ENCODE results near the gene PFKM.

PFKM gene

GRCh38 chr12:48169011-48169410 lies 49.8 kb downstream of the PFKM start:
- Mint-ChIP-seq H3K9me3 (no peaks in the 10 kb centered on the region), H3K27ac (ENCODE audit: low read depth) (no peak overlapping the region), H3K4me3 (no peak overlapping the region), H3K36me3 (ENCODE audit: insufficient read depth) (peaks cover 3% of the 10 kb centered on the region), H3K27me3 (peaks cover 16% of the 10 kb centered on the region), H3K4me1 (no peaks in the 10 kb centered on the region)
- no peak for DNase-seq (ENCODE audit: low spot score in 2 of 2)
- ATAC-seq (replicated peaks; ENCODE audit: extremely low read depth, poor library complexity, severe bottlenecking): no peak

- H3K9me3 Mint-ChIP-seq: no peaks in the 10 kb centered on the region
- DNase-seq (ENCODE audit: low spot score in 2 of 2) (no peak), ATAC-seq (replicated peaks; ENCODE audit: extremely low read depth, poor library complexity, severe bottlenecking) (no peak)
- no peak overlapping the region for H3K4me3 Mint-ChIP-seq
- H3K4me1 Mint-ChIP-seq: peaks cover 9% of the 10 kb centered on the region
- peaks cover 49% of the 10 kb centered on the region for H3K27me3 Mint-ChIP-seq
- H3K27ac Mint-ChIP-seq (ENCODE audit: low read depth): no peak overlapping the region
- no peaks in the 10 kb centered on the region for H3K36me3 Mint-ChIP-seq (ENCODE audit: insufficient read depth)
These were observed 56.7 kb downstream of the PFKM start for GRCh38 chr12:48175613-48176416.

- Mint-ChIP-seq H3K27ac (ENCODE audit: low read depth) (no peak overlapping the region), H3K4me1 (peaks cover 9% of the 10 kb centered on the region), H3K4me3 (no peak overlapping the region), H3K9me3 (no peaks in the 10 kb centered on the region), H3K36me3 (ENCODE audit: insufficient read depth) (no peaks in the 10 kb centered on the region), H3K27me3 (peaks cover 55% of the 10 kb centered on the region)
- DNase-seq (ENCODE audit: low spot score in 2 of 2) (no peak), ATAC-seq (replicated peaks; ENCODE audit: extremely low read depth, poor library complexity, severe bottlenecking) (no peak)
These were observed 57.2 kb downstream of the PFKM start for GRCh38 chr12:48176417-48176751.

GRCh38 chr12:48177982-48178381 lies 58.8 kb downstream of the PFKM start:
- Mint-ChIP-seq H3K4me3 (no peak overlapping the region), H3K36me3 (ENCODE audit: insufficient read depth) (no peaks in the 10 kb centered on the region), H3K27ac (ENCODE audit: low read depth) (no peak overlapping the region), H3K27me3 (peaks cover 56% of the 10 kb centered on the region), H3K4me1 (peaks cover 18% of the 10 kb centered on the region), H3K9me3 (no peaks in the 10 kb centered on the region)
- ATAC-seq (replicated peaks; ENCODE audit: extremely low read depth, poor library complexity, severe bottlenecking) (no peak), DNase-seq (ENCODE audit: low spot score in 2 of 2) (no peak)

- no peak for ATAC-seq (replicated peaks; ENCODE audit: extremely low read depth, poor library complexity, severe bottlenecking)
- H3K27me3 Mint-ChIP-seq: peaks cover 59% of the 10 kb centered on the region
- no peak for DNase-seq (ENCODE audit: low spot score in 2 of 2)
- no peaks in the 10 kb centered on the region for H3K9me3 Mint-ChIP-seq
- peaks cover 2% of the 10 kb centered on the region for H3K36me3 Mint-ChIP-seq (ENCODE audit: insufficient read depth)
- H3K4me1 Mint-ChIP-seq: peaks cover 24% of the 10 kb centered on the region
- H3K27ac Mint-ChIP-seq (ENCODE audit: low read depth): no peak overlapping the region
- no peak overlapping the region for H3K4me3 Mint-ChIP-seq
These were observed 60.3 kb downstream of the PFKM start for GRCh38 chr12:48179466-48179865.

- DNase-seq (ENCODE audit: low spot score in 2 of 2) (no peak), ATAC-seq (replicated peaks; ENCODE audit: extremely low read depth, poor library complexity, severe bottlenecking) (no peak)
- Mint-ChIP-seq H3K4me1 (peaks cover 24% of the 10 kb centered on the region), H3K27me3 (peaks cover 68% of the 10 kb centered on the region), H3K4me3 (no peak overlapping the region), H3K27ac (ENCODE audit: low read depth) (no peak overlapping the region), H3K36me3 (ENCODE audit: insufficient read depth) (peaks cover 2% of the 10 kb centered on the region), H3K9me3 (no peaks in the 10 kb centered on the region)
These were observed 61.3 kb downstream of the PFKM start for GRCh38 chr12:48180424-48180823.

GRCh38 chr12:48180857-48181495 lies 61.8 kb downstream of the PFKM start:
- H3K4me3 Mint-ChIP-seq: no peak overlapping the region
- H3K27ac Mint-ChIP-seq (ENCODE audit: low read depth): no peak overlapping the region
- DNase-seq (ENCODE audit: low spot score in 2 of 2) (no peak), ATAC-seq (replicated peaks; ENCODE audit: extremely low read depth, poor library complexity, severe bottlenecking) (no peak)
- H3K27me3 Mint-ChIP-seq: peaks cover 69% of the 10 kb centered on the region
- peaks cover 2% of the 10 kb centered on the region for H3K36me3 Mint-ChIP-seq (ENCODE audit: insufficient read depth)
- peaks cover 19% of the 10 kb centered on the region for H3K4me1 Mint-ChIP-seq
- H3K9me3 Mint-ChIP-seq: no peaks in the 10 kb centered on the region

- DNase-seq (ENCODE audit: low spot score in 2 of 2) (no peak), ATAC-seq (replicated peaks; ENCODE audit: extremely low read depth, poor library complexity, severe bottlenecking) (no peak)
- H3K36me3 Mint-ChIP-seq (ENCODE audit: insufficient read depth): peaks cover 2% of the 10 kb centered on the region
- peaks cover 15% of the 10 kb centered on the region for H3K4me1 Mint-ChIP-seq
- peak overlapping the region; percentile 89 for H3K4me3 Mint-ChIP-seq
- peak overlapping the region; percentile 89 for H3K27ac Mint-ChIP-seq (ENCODE audit: low read depth)
- peaks cover 60% of the 10 kb centered on the region for H3K27me3 Mint-ChIP-seq
- H3K9me3 Mint-ChIP-seq: no peaks in the 10 kb centered on the region
These were observed 63.5 kb downstream of the PFKM start for GRCh38 chr12:48182631-48183030.

GRCh38 chr12:48183091-48183875 lies 64.1 kb downstream of the PFKM start, which contains the start of gene CCDC184:
TSS of gene CCDC184 (plus strand) at chr12:48183644. CDS start at chr12:48184123, 479 bp downstream.
- Mint-ChIP-seq H3K9me3 (no peaks in the 10 kb centered on the region), H3K27ac (ENCODE audit: low read depth) (peak within 1 kb of the TSS; percentile 89), H3K4me1 (peaks cover 15% of the 10 kb centered on the region), H3K36me3 (ENCODE audit: insufficient read depth) (peaks cover 2% of the 10 kb centered on the region), H3K4me3 (peak within 1 kb of the TSS; percentile 89), H3K27me3 (peaks cover 54% of the 10 kb centered on the region)
- ATAC-seq (replicated peaks; ENCODE audit: extremely low read depth, poor library complexity, severe bottlenecking): peak; percentile 83
- peak; percentile 55 to 67 for DNase-seq (ENCODE audit: low spot score in 2 of 2)

GRCh38 chr12:48183876-48184548 lies 64.8 kb downstream of the PFKM start:
- Mint-ChIP-seq H3K36me3 (ENCODE audit: insufficient read depth) (peaks cover 2% of the 10 kb centered on the region), H3K4me3 (peak overlapping the region; percentile 89), H3K27me3 (peaks cover 46% of the 10 kb centered on the region), H3K9me3 (no peaks in the 10 kb centered on the region), H3K4me1 (peaks cover 15% of the 10 kb centered on the region), H3K27ac (ENCODE audit: low read depth) (peak overlapping the region; percentile 89)
- ATAC-seq (replicated peaks; ENCODE audit: extremely low read depth, poor library complexity, severe bottlenecking) (peak; percentile 13), DNase-seq (ENCODE audit: low spot score in 2 of 2) (no peak)

GRCh38 chr12:48184549-48184922 lies 65.4 kb downstream of the PFKM start:
- H3K27me3 Mint-ChIP-seq: peaks cover 41% of the 10 kb centered on the region
- peak overlapping the region; percentile 89 for H3K4me3 Mint-ChIP-seq
- no peak overlapping the region for H3K27ac Mint-ChIP-seq (ENCODE audit: low read depth)
- peaks cover 2% of the 10 kb centered on the region for H3K36me3 Mint-ChIP-seq (ENCODE audit: insufficient read depth)
- no peaks in the 10 kb centered on the region for H3K9me3 Mint-ChIP-seq
- DNase-seq (ENCODE audit: low spot score in 2 of 2): no peak
- ATAC-seq (replicated peaks; ENCODE audit: extremely low read depth, poor library complexity, severe bottlenecking): no peak
- H3K4me1 Mint-ChIP-seq: peaks cover 15% of the 10 kb centered on the region

GRCh38 chr12:48185181-48185919 lies 66.2 kb downstream of the PFKM start:
- Mint-ChIP-seq H3K36me3 (ENCODE audit: insufficient read depth) (peaks cover 2% of the 10 kb centered on the region), H3K27ac (ENCODE audit: low read depth) (no peak overlapping the region), H3K4me1 (peaks cover 15% of the 10 kb centered on the region), H3K4me3 (peak overlapping the region; percentile 89), H3K27me3 (peaks cover 39% of the 10 kb centered on the region), H3K9me3 (no peaks in the 10 kb centered on the region)
- ATAC-seq (replicated peaks; ENCODE audit: extremely low read depth, poor library complexity, severe bottlenecking) (no peak), DNase-seq (ENCODE audit: low spot score in 2 of 2) (no peak)
